Activated naive CD4-positive, alpha-beta T cell treated with anti-CD3 and anti-CD28 coated beads for 36 hours (primary cell): ENCODE measurements around the gene REEP1. TPM values are rescaled to one million over a fixed set of nuclear protein-coding genes. Genes with fewer than 3 reads are reported as not detected.
A peak's percentile ranks its signal among the peaks of the same experiment; 100 is the strongest.

Experiments
- CTCF ChIA-PET: fragments of 350-600 bp; sonication (Branson Sonifier 250); formaldehyde crosslinking; loops from one replicate; lab custom pipeline; 2021; ENCODE audit warnings: antibody characterized with exemption; lab: Charles Lee
- DNase-seq: peaks from one replicate; pipeline ENCODE4 v3.0.0-alpha.2; 2020
- H3K27ac Mint-ChIP-seq: one replicate; pipeline ENCODE4 v1.8.0; 2021; ENCODE audit warnings: mild to moderate bottlenecking, mixed read lengths
- H3K27me3 Mint-ChIP-seq: one replicate; pipeline ENCODE4 v1.8.0; 2021; ENCODE audit warnings: low read depth, mixed read lengths
- H3K36me3 Mint-ChIP-seq: one replicate; pipeline ENCODE4 v1.8.0; 2021; ENCODE audit warnings: low read depth, mixed read lengths
- H3K4me1 Mint-ChIP-seq: one replicate; pipeline ENCODE4 v1.8.0; 2021; ENCODE audit warnings: low read depth, mixed read lengths
- H3K4me3 Mint-ChIP-seq: one replicate; pipeline ENCODE4 v1.8.0; 2021; ENCODE audit warnings: mild to moderate bottlenecking, moderate library complexity, mixed read lengths
- H3K9me3 Mint-ChIP-seq: one replicate; pipeline ENCODE4 v1.8.0; 2021; ENCODE audit warnings: mixed read lengths
- intact Hi-C: fragments of 100-400 bp; cut with micrococcal nuclease; formaldehyde crosslinking; loops from one replicate; pipeline ENCODE4 v1.15.1; 2023
- total RNA-seq, 2 experiments: library from RNA; stranded (reverse); gene quantifications; one replicate each; pipeline ENCODE4 v1.2.3, GENCODE V29; 2021

The REEP1 gene
- total RNA-seq, 2 experiments from 2014 or later: 0.19 to 0.37 TPM

GRCh38 chr2:86342488-86342887 lies 5.1 kb upstream of the REEP1 start:
- Mint-ChIP-seq H3K9me3 (peaks cover 12% of the 10 kb centered on the region), H3K27me3 (peaks cover 31% of the 10 kb centered on the region), H3K36me3 (peaks cover 6% of the 10 kb centered on the region), H3K4me1 (peaks cover 4% of the 10 kb centered on the region), H3K4me3 (no peak overlapping the region), H3K27ac (no peak overlapping the region)
- CTCF ChIA-PET: no interaction called here
- DNase-seq: no peak
- intact Hi-C loops: no loop called here

- CTCF ChIA-PET: no interaction called here
- H3K9me3 Mint-ChIP-seq: peaks cover 12% of the 10 kb centered on the region
- H3K36me3 Mint-ChIP-seq: peaks cover 6% of the 10 kb centered on the region
- H3K4me1 Mint-ChIP-seq: peaks cover 9% of the 10 kb centered on the region
- DNase-seq: no peak
- H3K27ac Mint-ChIP-seq: no peak overlapping the region
- H3K4me3 Mint-ChIP-seq: no peak overlapping the region
- peaks cover 35% of the 10 kb centered on the region for H3K27me3 Mint-ChIP-seq
- intact Hi-C loops: no loop called here
Measured at GRCh38 chr2:86341470-86341869, 4.0 kb upstream of the REEP1 start.

- CTCF ChIA-PET: interaction anchor here (1.5 kb wide), 1 partner anchor 8 kb away, joined by 3 read pairs; no protein-coding TSS in a partner anchor
- Mint-ChIP-seq H3K9me3 (peaks cover 12% of the 10 kb centered on the region), H3K27ac (no peak overlapping the region), H3K4me3 (no peak overlapping the region), H3K4me1 (peaks cover 10% of the 10 kb centered on the region), H3K27me3 (peaks cover 45% of the 10 kb centered on the region), H3K36me3 (peaks cover 6% of the 10 kb centered on the region)
- intact Hi-C loops: no loop called here
- DNase-seq: no peak
Measured at GRCh38 chr2:86338778-86339295, 1.4 kb upstream of the REEP1 start.

GRCh38 chr2:86336675-86337243 lies 667 bp downstream of the REEP1 start:
- CTCF ChIA-PET: no interaction called here
- intact Hi-C loops: no loop called here
- Mint-ChIP-seq H3K27me3 (peaks cover 43% of the 10 kb centered on the region), H3K4me1 (peaks cover 10% of the 10 kb centered on the region), H3K36me3 (peaks cover 6% of the 10 kb centered on the region), H3K27ac (no peak overlapping the region), H3K4me3 (peak overlapping the region; percentile 73), H3K9me3 (peaks cover 12% of the 10 kb centered on the region)
- DNase-seq: peak; percentile 18

GRCh38 chr2:86335865-86336674 lies 1.4 kb downstream of the REEP1 start:
- Mint-ChIP-seq H3K27me3 (peaks cover 38% of the 10 kb centered on the region), H3K4me1 (peaks cover 10% of the 10 kb centered on the region), H3K4me3 (peak overlapping the region; percentile 73), H3K27ac (no peak overlapping the region), H3K36me3 (peaks cover 2% of the 10 kb centered on the region), H3K9me3 (peaks cover 7% of the 10 kb centered on the region)
- CTCF ChIA-PET: no interaction called here
- DNase-seq: no peak
- intact Hi-C loops: no loop called here

GRCh38 chr2:86333378-86333777 lies 4.0 kb downstream of the REEP1 start:
- Mint-ChIP-seq H3K4me3 (no peak overlapping the region), H3K9me3 (no peaks in the 10 kb centered on the region), H3K4me1 (peaks cover 10% of the 10 kb centered on the region), H3K27me3 (peaks cover 19% of the 10 kb centered on the region), H3K27ac (no peak overlapping the region), H3K36me3 (no peaks in the 10 kb centered on the region)
- intact Hi-C loops: no loop called here
- DNase-seq: no peak
- CTCF ChIA-PET: interaction anchor here (1.2 kb wide), 1 partner anchor 61 kb away, joined by 3 read pairs; no protein-coding TSS in a partner anchor

- intact Hi-C loops: no loop called here
- Mint-ChIP-seq H3K36me3 (no peaks in the 10 kb centered on the region), H3K4me1 (peaks cover 6% of the 10 kb centered on the region), H3K9me3 (no peaks in the 10 kb centered on the region), H3K4me3 (no peak overlapping the region), H3K27me3 (peaks cover 14% of the 10 kb centered on the region), H3K27ac (no peak overlapping the region)
- no peak for DNase-seq
- CTCF ChIA-PET: interaction anchor here (1.2 kb wide), 1 partner anchor 62 kb away, joined by 3 read pairs; no protein-coding TSS in a partner anchor
Measured at GRCh38 chr2:86332654-86333053, 4.8 kb downstream of the REEP1 start.

GRCh38 chr2:86331384-86331783 lies 6.0 kb downstream of the REEP1 start:
- H3K36me3 Mint-ChIP-seq: no peaks in the 10 kb centered on the region
- H3K27me3 Mint-ChIP-seq: peaks cover 8% of the 10 kb centered on the region
- no peak overlapping the region for H3K27ac Mint-ChIP-seq
- intact Hi-C loops: no loop called here
- peaks cover under 1% of the 10 kb centered on the region for H3K4me1 Mint-ChIP-seq
- DNase-seq: no peak
- CTCF ChIA-PET: interaction anchor here (1.0 kb wide), 1 partner anchor 8 kb away, joined by 3 read pairs; no protein-coding TSS in a partner anchor
- no peak overlapping the region for H3K4me3 Mint-ChIP-seq
- no peaks in the 10 kb centered on the region for H3K9me3 Mint-ChIP-seq

- Mint-ChIP-seq H3K9me3 (no peaks in the 10 kb centered on the region), H3K4me3 (no peak overlapping the region), H3K4me1 (no peaks in the 10 kb centered on the region), H3K27ac (no peak overlapping the region), H3K27me3 (peaks cover 2% of the 10 kb centered on the region), H3K36me3 (no peaks in the 10 kb centered on the region)
- intact Hi-C loops: no loop called here
- DNase-seq: no peak
- CTCF ChIA-PET: no interaction called here
Measured at GRCh38 chr2:86330001-86330400, 7.4 kb downstream of the REEP1 start.

GRCh38 chr2:86323273-86324021 lies 14.0 kb downstream of the REEP1 start:
- intact Hi-C loops: no loop called here
- CTCF ChIA-PET: no interaction called here
- Mint-ChIP-seq H3K27ac (no peak overlapping the region), H3K9me3 (no peaks in the 10 kb centered on the region), H3K27me3 (no peaks in the 10 kb centered on the region), H3K36me3 (no peaks in the 10 kb centered on the region), H3K4me3 (no peak overlapping the region), H3K4me1 (peaks cover 14% of the 10 kb centered on the region)
- no peak for DNase-seq

GRCh38 chr2:86319700-86320580 lies 17.5 kb downstream of the REEP1 start:
- no peak for DNase-seq
- CTCF ChIA-PET: interaction anchor here (1.0 kb wide), 1 partner anchor 51 kb away, joined by 3 read pairs; no protein-coding TSS in a partner anchor
- H3K27ac Mint-ChIP-seq: no peak overlapping the region
- H3K4me3 Mint-ChIP-seq: no peak overlapping the region
- peaks cover 14% of the 10 kb centered on the region for H3K4me1 Mint-ChIP-seq
- no peaks in the 10 kb centered on the region for H3K27me3 Mint-ChIP-seq
- intact Hi-C loops: no loop called here
- H3K36me3 Mint-ChIP-seq: no peaks in the 10 kb centered on the region
- no peaks in the 10 kb centered on the region for H3K9me3 Mint-ChIP-seq
